ENCODE measurements around the gene PRR36.

- TF ChIP-seq, protein P1, sequence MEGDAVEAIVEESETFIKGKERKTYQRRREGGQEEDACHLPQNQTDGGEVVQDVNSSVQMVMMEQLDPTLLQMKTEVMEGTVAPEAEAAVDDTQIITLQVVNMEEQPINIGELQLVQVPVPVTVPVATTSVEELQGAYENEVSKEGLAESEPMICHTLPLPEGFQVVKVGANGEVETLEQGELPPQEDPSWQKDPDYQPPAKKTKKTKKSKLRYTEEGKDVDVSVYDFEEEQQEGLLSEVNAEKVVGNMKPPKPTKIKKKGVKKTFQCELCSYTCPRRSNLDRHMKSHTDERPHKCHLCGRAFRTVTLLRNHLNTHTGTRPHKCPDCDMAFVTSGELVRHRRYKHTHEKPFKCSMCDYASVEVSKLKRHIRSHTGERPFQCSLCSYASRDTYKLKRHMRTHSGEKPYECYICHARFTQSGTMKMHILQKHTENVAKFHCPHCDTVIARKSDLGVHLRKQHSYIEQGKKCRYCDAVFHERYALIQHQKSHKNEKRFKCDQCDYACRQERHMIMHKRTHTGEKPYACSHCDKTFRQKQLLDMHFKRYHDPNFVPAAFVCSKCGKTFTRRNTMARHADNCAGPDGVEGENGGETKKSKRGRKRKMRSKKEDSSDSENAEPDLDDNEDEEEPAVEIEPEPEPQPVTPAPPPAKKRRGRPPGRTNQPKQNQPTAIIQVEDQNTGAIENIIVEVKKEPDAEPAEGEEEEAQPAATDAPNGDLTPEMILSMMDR (conservative IDR thresholded peaks at IDR 0.05), result no peak; the same call in 1 of the 2 replicates
- TF ChIP-seq EZH2 (IDR thresholded peaks at IDR 0.05; ENCODE audit: low read depth), result no peak
Measured at GRCh38 chr19:7829561-7830271, 44.5 kb downstream of the PRR36 start, which contains the start of gene EVI5L.
